GM21381 (cell line): ENCODE data around the gene CELF6.

Experiments used
- ATAC-seq: cut with Tn5 transposase; IDR thresholded peaks from one replicate; pipeline ENCODE4 v1.9.1; 2021; ENCODE audit warnings: mild to moderate bottlenecking, moderate library complexity; ENCODE audit not compliant: unreplicated experiment

CELF6 gene

GRCh38 chr15:72319985-72320671 is at the start of gene CELF6:
TSS of gene CELF6 (minus strand) at chr15:72320157. CDS start at chr15:72319874, 283 bp downstream.
- peak; percentile 64 for ATAC-seq

- ATAC-seq: no peak
Observed at GRCh38 chr15:72368899-72369298, 48.9 kb upstream of the CELF6 start.

DNA sequence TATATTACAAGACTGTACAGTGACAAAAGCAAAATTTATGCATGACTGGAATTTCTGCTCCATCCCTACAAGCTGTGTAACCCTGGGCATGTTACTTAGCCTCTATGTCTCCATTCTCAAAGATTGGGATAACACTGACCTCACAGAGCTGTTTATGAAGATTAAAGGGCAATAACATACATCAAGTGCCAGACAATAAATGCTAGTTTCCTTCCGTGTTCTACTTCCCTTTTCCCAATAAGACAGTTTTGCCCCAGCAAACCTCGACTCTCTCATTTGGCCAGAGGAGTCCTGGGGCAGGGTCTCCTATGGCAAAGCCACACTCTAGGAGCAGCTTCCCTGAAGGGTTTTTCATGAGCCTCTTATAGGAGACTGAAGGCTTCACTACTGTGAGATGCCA is 48.4 kb upstream of the CELF6 start:
- no peak for ATAC-seq

DNA sequence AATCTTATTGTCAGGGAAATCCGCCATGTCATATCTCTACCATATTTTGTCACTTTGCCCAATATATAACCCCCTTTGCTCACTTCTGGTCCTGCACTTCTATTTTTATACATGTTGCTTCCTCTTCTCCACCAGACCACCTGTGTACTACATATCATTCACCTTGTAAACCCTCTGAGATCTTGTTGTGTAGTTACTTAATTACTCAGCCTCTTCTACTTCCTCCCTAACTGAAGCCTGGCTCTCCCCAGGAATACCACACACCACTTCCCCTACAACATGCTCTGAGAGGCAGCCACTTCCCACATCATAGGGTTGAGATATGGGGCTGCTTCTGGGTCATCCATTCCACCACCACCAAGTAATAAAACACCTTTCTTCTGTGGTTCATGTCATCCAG is 45.9 kb upstream of the CELF6 start:
- peak; percentile 89 for ATAC-seq

DNA sequence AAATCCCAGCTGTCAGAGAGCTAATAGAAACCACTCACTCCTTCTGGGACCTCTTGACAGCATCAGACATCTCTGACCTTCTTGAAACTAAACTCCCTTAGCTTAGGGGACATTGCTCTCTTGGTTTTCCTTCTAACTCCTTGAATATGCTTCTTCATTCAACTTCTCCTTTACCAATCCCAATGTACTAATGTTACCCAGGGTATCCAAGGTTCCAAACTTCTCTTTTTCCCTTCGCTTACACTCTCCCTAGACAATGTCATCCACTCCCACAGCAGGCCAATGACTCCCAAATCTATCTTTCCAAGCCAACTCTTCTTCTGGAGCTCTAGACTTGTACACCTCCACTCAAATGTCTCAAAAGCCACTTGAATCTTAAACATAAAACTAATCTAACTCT is 41.2 kb upstream of the CELF6 start:
- no peak for ATAC-seq

DNA sequence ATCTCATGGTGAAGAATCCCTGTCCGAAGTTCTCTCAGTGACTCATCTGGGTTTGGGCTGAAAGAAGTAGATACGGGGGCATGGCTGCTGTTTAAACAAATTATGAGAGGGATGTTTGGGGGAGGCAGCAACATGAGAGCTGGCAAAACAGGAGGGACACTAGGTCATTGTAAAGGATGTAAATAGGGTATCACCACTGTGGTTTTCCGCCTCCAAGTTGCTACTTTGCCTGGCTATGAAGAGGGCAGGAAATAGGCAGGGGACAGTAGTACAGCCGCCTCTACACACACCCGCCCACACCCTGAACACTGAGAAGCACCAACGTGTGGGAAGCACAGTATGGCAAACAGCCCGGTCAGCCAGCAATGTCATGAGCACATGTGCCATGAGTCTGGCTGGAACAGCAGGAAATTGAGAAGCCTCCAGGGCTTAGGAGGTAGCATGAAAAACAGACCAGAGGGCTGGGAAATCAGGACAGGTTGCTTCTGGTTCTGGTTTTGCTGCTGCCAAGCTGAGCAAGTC is 38.8 kb upstream of the CELF6 start:
- ATAC-seq: peak; percentile 77

DNA sequence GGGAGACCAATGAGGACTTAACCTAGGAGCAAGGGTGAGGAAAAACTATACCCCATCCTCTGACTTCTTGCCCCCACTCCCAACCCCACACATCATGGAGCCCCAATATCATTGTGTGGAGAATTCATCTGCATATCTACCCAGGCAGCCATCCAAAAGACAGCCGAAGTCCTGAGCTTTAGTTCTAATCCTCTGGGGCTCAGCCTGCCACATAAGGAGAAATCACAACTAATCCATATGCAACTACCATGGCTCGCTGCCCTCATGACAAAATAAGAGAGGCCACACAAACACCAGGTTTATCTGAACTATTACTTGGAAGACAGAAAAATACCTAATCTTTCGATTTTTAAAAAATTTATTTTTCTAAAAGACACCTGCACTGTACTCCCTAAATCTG is 38.2 kb upstream of the CELF6 start:
- no peak for ATAC-seq

DNA sequence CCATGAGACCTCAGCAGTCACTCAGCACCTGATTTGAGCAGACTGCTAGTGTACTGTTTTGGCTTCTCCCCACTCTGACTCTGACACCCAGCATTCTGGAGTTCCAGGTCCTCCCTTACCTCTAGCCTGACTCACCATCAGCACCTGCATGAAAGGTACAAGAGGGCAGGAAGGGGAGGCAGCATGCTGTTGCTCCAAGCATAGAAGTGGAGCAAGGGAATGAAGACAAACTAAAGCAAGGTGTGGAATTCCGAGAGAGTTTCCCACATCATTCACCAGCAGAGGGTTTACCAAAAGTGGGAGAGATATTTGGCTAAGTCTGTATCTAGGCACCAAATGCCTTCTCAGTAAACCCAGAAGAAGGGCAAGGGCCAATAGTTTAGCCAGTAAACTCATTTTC is 34.5 kb upstream of the CELF6 start:
- no peak for ATAC-seq

DNA sequence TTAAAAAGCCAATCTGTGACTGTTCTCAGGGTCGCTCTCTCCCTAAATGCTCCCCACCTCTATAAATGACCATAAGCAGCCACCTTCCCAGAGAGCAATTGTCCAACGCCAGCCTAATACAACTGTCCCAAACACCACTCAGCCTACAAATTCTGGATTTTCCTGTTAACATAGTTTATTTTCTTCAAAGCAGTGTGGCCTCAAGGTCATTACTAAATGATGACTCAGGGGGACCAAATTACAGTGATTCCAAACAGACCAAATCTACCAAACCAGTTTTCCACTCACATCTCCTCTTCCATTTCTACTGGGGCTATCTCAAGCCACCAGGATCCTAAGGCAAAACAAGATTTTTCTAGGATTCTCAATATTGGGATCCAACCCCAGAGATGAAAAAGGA is 33.3 kb upstream of the CELF6 start:
- no peak for ATAC-seq

DNA sequence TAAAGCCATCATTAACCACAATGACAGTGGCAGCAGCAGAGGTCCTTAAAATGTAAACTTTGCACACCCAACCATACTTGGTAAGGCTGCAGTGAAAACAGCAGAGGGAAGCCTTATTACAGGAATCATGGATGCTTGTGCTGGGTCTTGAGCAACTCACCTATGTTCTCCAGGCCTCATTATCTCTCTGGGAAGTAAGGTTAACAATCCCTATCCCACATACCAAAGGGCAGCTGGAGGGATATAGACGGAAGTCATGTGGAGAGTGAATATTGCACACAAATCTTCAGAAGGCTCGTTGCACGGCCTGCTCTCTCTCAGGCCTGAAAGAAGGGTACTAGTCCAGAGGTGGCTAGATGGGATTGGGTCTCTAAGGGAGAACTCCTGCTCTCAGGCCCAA is 25.8 kb upstream of the CELF6 start:
- ATAC-seq: no peak

DNA sequence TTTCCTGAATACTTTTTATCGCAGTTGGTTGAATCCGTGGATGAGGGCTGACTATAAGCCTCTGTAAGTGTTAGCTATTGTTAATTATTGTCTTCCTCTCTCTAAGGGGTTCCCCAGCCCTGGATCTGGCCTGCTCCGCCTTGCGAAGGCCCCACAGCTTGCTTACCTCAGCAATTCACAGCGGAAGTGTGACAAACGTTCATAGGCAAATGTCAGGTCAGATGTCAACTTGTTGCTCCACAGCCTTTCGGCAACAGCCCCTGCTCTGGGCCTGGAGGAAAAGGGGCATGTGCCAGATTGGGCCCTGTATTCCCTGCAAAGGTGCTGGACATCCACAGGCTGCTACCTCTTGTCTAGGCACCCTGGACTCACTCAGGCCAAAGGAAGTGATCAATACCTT is 25.3 kb upstream of the CELF6 start:
- ATAC-seq: no peak

- no peak for ATAC-seq
Observed at GRCh38 chr15:72344602-72345001, 24.6 kb upstream of the CELF6 start.

GRCh38 chr15:72342385-72342784 is 22.4 kb upstream of the CELF6 start:
- ATAC-seq: no peak

DNA sequence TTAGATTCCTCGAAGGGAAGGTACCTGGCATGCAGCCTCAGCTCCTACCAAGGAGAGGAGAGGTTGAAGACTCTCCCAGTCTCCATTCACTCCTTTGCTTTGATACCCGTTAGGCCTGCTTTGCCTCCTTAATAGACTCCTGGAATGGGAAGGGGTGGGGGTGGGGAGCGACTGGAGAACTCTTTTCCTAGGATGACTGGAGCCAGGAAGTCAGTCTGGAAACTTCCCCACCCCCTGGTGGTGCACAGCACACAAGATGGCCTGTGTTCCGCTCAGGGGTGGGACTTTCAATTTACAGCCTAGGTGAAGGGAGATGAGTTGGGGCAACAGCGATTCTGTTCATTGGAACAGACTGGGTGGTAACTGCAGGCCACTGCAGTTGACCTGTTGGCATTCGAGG is 21.4 kb upstream of the CELF6 start:
- ATAC-seq: no peak

DNA sequence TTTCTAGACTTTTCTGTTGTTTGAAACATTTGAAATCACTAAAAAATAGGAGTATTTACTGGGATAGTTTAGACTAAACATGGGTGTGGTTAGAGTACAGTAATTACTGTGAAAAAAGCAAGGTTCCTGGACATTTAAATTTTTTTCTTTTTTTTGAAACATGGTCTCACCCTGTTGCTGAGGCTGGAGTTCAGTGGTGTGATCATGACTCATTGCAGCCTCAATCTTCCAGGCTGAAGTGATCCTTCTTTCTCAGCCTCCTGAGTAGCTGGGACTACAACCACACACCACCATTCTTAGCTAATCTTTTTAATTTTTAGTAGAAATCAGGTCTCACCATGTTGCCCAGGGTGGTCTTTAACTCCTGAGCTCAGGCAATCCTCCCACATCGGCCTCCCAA is 20.4 kb upstream of the CELF6 start:
- no peak for ATAC-seq

- no peak for ATAC-seq
Observed at GRCh38 chr15:72339777-72340177, 19.8 kb upstream of the CELF6 start.

DNA sequence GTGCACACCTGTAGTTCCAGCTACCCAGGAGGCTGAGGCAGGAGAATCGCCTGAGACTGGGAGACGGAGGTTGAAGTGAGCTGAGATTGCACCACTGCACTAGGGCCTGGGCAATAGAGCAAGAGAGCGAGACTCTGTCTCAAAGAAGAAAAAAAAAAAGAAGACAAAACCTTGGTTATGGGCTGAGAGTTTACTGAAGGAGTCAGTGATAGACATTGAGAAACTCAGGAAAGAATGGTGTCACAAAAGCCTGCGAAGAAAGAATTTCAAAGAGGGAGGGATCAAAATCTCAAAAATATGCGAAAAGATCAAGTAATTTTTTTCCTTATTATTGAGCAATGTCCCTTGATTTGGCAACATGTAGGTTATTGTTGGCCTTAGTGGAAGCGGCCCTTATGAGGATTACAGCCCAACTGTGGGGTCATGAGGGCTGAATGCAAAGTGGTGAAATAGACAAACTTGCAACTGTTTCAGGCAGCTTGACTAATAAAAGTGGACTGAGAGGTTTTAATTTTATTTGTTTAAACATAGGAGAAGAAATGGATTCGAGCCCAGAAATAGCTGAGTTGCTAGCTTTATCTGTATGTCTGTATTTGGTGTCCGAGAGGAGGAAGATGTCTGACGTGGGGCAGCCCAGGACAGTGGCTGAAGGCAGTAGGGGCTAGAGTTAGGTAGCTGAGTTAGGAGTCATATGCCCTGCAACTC is 18.8 kb upstream of the CELF6 start:
- no peak for ATAC-seq

DNA sequence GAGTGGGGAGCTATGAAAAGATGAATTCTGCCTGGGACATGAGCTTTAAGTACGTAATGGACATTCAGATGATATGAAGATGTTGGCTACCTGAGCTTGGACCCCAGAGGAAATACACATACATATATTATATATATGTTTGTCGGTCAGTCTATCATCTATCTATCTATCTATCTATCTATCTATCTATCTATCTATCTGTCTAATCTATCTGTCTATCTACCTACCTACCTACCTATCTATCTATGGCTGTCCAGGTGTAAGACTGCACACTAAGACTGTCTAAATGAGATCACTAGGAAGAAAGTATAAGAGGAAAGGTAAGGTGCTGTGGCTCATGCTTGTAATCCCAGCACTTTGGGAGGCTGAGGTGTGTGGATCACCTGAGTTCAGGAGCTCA is 18.2 kb upstream of the CELF6 start:
- no peak for ATAC-seq

- no peak for ATAC-seq
Observed at GRCh38 chr15:72334842-72335241, 14.9 kb upstream of the CELF6 start.

DNA sequence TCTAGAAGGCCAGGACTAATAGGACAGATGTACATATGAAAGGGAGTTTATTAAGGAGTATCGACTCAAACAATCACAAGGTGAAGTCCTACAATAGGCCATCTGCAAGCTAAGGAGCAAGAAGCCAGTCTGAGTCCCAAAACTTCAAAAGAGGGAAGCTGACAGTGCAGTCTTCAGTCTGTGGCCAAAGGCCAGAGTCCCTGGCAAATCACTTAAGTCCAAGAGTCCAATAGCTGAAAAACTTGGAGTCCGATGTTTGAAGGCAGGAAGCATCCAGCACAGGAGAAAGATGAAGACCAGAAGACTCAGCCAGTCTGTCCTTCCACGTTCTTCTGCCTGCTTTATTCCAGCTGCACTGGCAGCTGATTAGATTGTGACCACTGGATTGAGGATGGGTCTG is 11.1 kb upstream of the CELF6 start:
- no peak for ATAC-seq

- no peak for ATAC-seq
Observed at GRCh38 chr15:72323752-72324151, 3.8 kb upstream of the CELF6 start.

- peak; percentile 36 for ATAC-seq
Observed at GRCh38 chr15:72319360-72319984, 485 bp downstream of the CELF6 start.
